H1 (cell line): ENCODE data around the gene FAM111A. TPM values are rescaled to one million over a fixed set of nuclear protein-coding genes. Genes with fewer than 3 reads are reported as not detected.
"Not testable (repeated sequence)": the region's sequence is repeated elsewhere in the genome, so short reads cannot be mapped to it uniquely, and the experiment has no call there.

ENCODE experiments used
- CTCF ChIA-PET: fragments of 300-600 bp; sonication (Branson Sonifier 250); formaldehyde crosslinking; loops from one replicate; lab custom pipeline; 2021; ENCODE audit not compliant: partially characterized antibody; lab: Charles Lee
- POLR2A ChIA-PET: fragments of 300-600 bp; sonication (Branson Sonifier 250); formaldehyde crosslinking; loops from one replicate; lab custom pipeline; 2021; ENCODE audit warnings: inconsistent platforms; ENCODE audit not compliant: partially characterized antibody; lab: Charles Lee
- DNase-seq, 2 experiments: peaks; one replicate each; pipeline versions ENCODE4 v3.0.0 to v3.0.0-alpha.2; 2010 to 2022; ENCODE audit warnings: low spot score in 2 of 2, low read depth in 1 of 2, mixed read lengths in 1 of 2
- FAIRE-seq: peaks from 2 replicates; lab custom pipeline; 2011; peaks lifted over from hg19 to GRCh38; lab: Jason Lieb, UNC
- H2AFZ ChIP-seq: 2 replicates; pipeline ENCODE4 v1.8.1; 2012; ENCODE audit warnings: low read length, inconsistent platforms
- H2AK5ac ChIP-seq: 2 replicates; pipeline ENCODE4 v1.6.1; 2013; ENCODE audit warnings: low read depth, low read length
- H2BK120ac ChIP-seq: replicated peaks from 2 replicates; pipeline ENCODE3; 2013; ENCODE audit warnings: low read depth, low read length, inconsistent platforms
- H2BK12ac ChIP-seq: 2 replicates; pipeline ENCODE4 v1.6.1; 2013; ENCODE audit warnings: low read depth, low read length
- H2BK15ac ChIP-seq: 2 replicates; pipeline ENCODE4 v1.6.1; 2013; ENCODE audit warnings: low read length
- H2BK20ac ChIP-seq: 2 replicates; pipeline ENCODE4 v1.6.1; 2013; ENCODE audit warnings: low read length
- H2BK5ac ChIP-seq: 2 replicates; pipeline ENCODE4 v1.6.1; 2013; ENCODE audit warnings: low read depth, low read length
- H3K14ac ChIP-seq: 2 replicates; pipeline ENCODE4 v1.6.1; 2013; ENCODE audit warnings: inconsistent platforms; ENCODE audit not compliant: insufficient read length
- H3K18ac ChIP-seq: 2 replicates; pipeline ENCODE4 v1.6.1; 2013; ENCODE audit warnings: low read length; ENCODE audit errors: extremely low read depth
- H3K23ac ChIP-seq: 2 replicates; pipeline ENCODE4 v1.6.1; 2013; ENCODE audit warnings: inconsistent platforms; ENCODE audit not compliant: insufficient read length
- H3K23me2 ChIP-seq: 2 replicates; pipeline ENCODE4 v1.6.1; 2013; ENCODE audit warnings: low read depth, low read length
- H3K27ac ChIP-seq: 2 replicates; pipeline ENCODE4 v1.6.1; 2011; ENCODE audit warnings: low read depth, low read length, inconsistent platforms
- H3K27me3 ChIP-seq, 4 experiments: replicated peaks in 1 of 4; 1 replicate in 1 of 4; 2 replicates in 3 of 4; pipeline versions ENCODE4 v1.6.1 to v1.8.1; 2011 to 2013; ENCODE audit warnings: low read length in 3 of 4, mild to moderate bottlenecking in 3 of 4, inconsistent platforms in 2 of 4, mixed read lengths in 2 of 4, moderate library complexity in 1 of 4; ENCODE audit not compliant: control insufficient read depth in 3 of 4, insufficient read depth in 3 of 4; ENCODE audit errors: extremely low read depth in 1 of 4
- H3K36me3 ChIP-seq, 4 experiments: 2 replicates each; pipeline versions ENCODE4 v1.6.1 to v1.8.1; 2011 to 2013; ENCODE audit warnings: mild to moderate bottlenecking in 4 of 4, low read length in 3 of 4, moderate library complexity in 2 of 4, control low read depth in 1 of 4, inconsistent platforms in 1 of 4; ENCODE audit not compliant: insufficient read depth in 4 of 4, control insufficient read depth in 2 of 4
- H3K4ac ChIP-seq: replicated peaks from 2 replicates; pipeline ENCODE3; 2013; ENCODE audit warnings: low read length, low read depth, mixed read lengths, inconsistent platforms; ENCODE audit not compliant: insufficient read length
- H3K4me1 ChIP-seq, 4 experiments: replicated peaks in 1 of 4; 1 replicate in 1 of 4; 2 replicates in 3 of 4; pipeline versions ENCODE4 v1.6.1 to v1.8.1; 2011 to 2013; ENCODE audit warnings: low read length in 3 of 4, inconsistent platforms in 2 of 4, mixed read lengths in 1 of 4; ENCODE audit not compliant: insufficient read depth in 4 of 4, control insufficient read depth in 3 of 4
- H3K4me2 ChIP-seq, 2 experiments: 2 replicates each; pipeline versions ENCODE4 v1.6.1 to v1.8.1; 2011 to 2013; ENCODE audit warnings: low read depth in 2 of 2, low read length in 2 of 2, control low read depth in 1 of 2, inconsistent platforms in 1 of 2, mild to moderate bottlenecking in 1 of 2; ENCODE audit not compliant: insufficient read depth in 1 of 2
- H3K4me3 ChIP-seq, 4 experiments: fragments of 200-600, 300-600 bp in 1 of 4; sonication (generic), shearing (Covaris generic), sonication (Bioruptor Twin) in 1 of 4; 2 replicates each; pipeline versions ENCODE4 v1.5.1 to v1.8.1; 2011 to 2016; ENCODE audit warnings: low read length in 4 of 4, low read depth in 3 of 4, control low read depth in 2 of 4, inconsistent platforms in 2 of 4, mild to moderate bottlenecking in 2 of 4, mixed read lengths in 1 of 4, moderate library complexity in 1 of 4; ENCODE audit not compliant: insufficient read depth in 2 of 4; ENCODE audit errors: extremely low read depth in 1 of 4
- H3K56ac ChIP-seq: replicated peaks from 2 replicates; pipeline ENCODE3; 2013; ENCODE audit warnings: low read depth, mild to moderate bottlenecking, mixed read lengths, low read length, inconsistent platforms; ENCODE audit not compliant: insufficient read length
- H3K79me1 ChIP-seq: 2 replicates; pipeline ENCODE4 v1.6.1; 2013; ENCODE audit warnings: low read depth, low read length, control low read depth
- H3K79me2 ChIP-seq, 2 experiments: 2 replicates each; pipeline versions ENCODE4 v1.6.1 to v1.8.1; 2012 to 2013; ENCODE audit warnings: low read length in 2 of 2, mild to moderate bottlenecking in 2 of 2, inconsistent platforms in 1 of 2; ENCODE audit not compliant: insufficient read depth in 2 of 2, control insufficient read depth in 1 of 2
- H3K9ac ChIP-seq, 4 experiments: replicated peaks in 1 of 4; 1 replicate in 1 of 4; 2 replicates in 3 of 4; pipeline versions ENCODE4 v1.6.1 to v1.8.1; 2011 to 2013; ENCODE audit warnings: low read depth in 3 of 4, low read length in 3 of 4, control low read depth in 2 of 4, mild to moderate bottlenecking in 2 of 4, moderate library complexity in 2 of 4, inconsistent platforms in 1 of 4; ENCODE audit errors: extremely low read depth in 1 of 4
- H3K9me3 ChIP-seq, 2 experiments: 2 replicates each; pipeline versions ENCODE4 v1.6.1 to v1.8.1; 2012 to 2013; ENCODE audit warnings: mild to moderate bottlenecking in 2 of 2, moderate library complexity in 2 of 2, control low read depth in 1 of 2, inconsistent platforms in 1 of 2, low read depth in 1 of 2, low read length in 1 of 2, mixed read lengths in 1 of 2; ENCODE audit not compliant: insufficient read depth in 2 of 2
- H4K20me1 ChIP-seq, 2 experiments: replicated peaks in 1 of 2; 2 replicates each; pipeline versions ENCODE3 to v1.8.1; 2011 to 2013; ENCODE audit warnings: inconsistent platforms in 2 of 2, low read length in 2 of 2, mild to moderate bottlenecking in 1 of 2; ENCODE audit not compliant: insufficient read depth in 2 of 2, control insufficient read depth in 1 of 2
- H4K5ac ChIP-seq: 2 replicates; pipeline ENCODE4 v1.6.1; 2013; ENCODE audit warnings: low read length, low read depth, mixed read lengths, inconsistent platforms; ENCODE audit not compliant: insufficient read length
- H4K8ac ChIP-seq: 2 replicates; pipeline ENCODE4 v1.8.0; 2013; ENCODE audit warnings: mild to moderate bottlenecking, moderate library complexity, low read length, inconsistent platforms; ENCODE audit not compliant: insufficient read depth; ENCODE audit errors: extremely low read depth
- H4K91ac ChIP-seq: replicated peaks from 2 replicates; pipeline ENCODE3; 2013; ENCODE audit warnings: low read length, mixed read lengths, inconsistent platforms; ENCODE audit not compliant: insufficient read length
- CBX5 ChIP-seq: fragments of 300-800, 300-1000 bp; sonication (generic); IDR thresholded peaks from 2 replicates; pipeline ENCODE4 v1.7.1; 2016; ENCODE audit warnings: antibody characterized with exemption, low read length, low read depth
- WGBS, 2 experiments: shearing (Covaris generic) in 1 of 2; methylation state at CpG; one replicate each; pipeline versions ENCODE4 v1.1.6 to v1.1.7; 2013 to 2015; ENCODE audit warnings: low lambda C conversion rate in 2 of 2, mixed read lengths in 2 of 2, inconsistent platforms in 1 of 2, low coverage in 1 of 2, missing lambda C conversion rate in 1 of 2; ENCODE audit not compliant: insufficient replicate concordance in 2 of 2, insufficient coverage in 1 of 2, insufficient read length in 1 of 2; ENCODE audit errors: extremely low coverage in 1 of 2, missing lambda C conversion rate in 1 of 2; 5-methylcytosine and 5-hydroxymethylcytosine counted together
- polyA plus RNA-seq, 7 experiments: library from polyadenylated mRNA; depleted of rRNA in 3 of 7; stranded (reverse) in 5 of 7; unstranded in 2 of 7; fragments of >200 nt in 5 of 7; fragments of 200-250 nt in 2 of 7; gene quantifications; 1 replicate in 5 of 7; 2 replicates in 1 of 7; 4 replicates in 1 of 7; pipeline versions ENCODE4 v1.2.1 to v1.2.3, GENCODE V29; 2011 to 2013; ENCODE audit warnings: missing spikeins in 2 of 7, mixed read lengths in 2 of 7
- total RNA-seq: library from RNA; stranded (reverse); fragmentation: NEBNext Ultra II Directional; extraction: Animal tissue kit (Norgen Biotek cat#: 25700); gene quantifications from 2 replicates; pipeline ENCODE4 v1.2.1, GENCODE V29; 2021

FAM111A gene
- total and polyA plus RNA-seq, 2 of the 8 experiments (the other 6 are each of a cell fraction or from before 2014, with no cell fraction given): 10.2 to 29.9 TPM

DNA sequence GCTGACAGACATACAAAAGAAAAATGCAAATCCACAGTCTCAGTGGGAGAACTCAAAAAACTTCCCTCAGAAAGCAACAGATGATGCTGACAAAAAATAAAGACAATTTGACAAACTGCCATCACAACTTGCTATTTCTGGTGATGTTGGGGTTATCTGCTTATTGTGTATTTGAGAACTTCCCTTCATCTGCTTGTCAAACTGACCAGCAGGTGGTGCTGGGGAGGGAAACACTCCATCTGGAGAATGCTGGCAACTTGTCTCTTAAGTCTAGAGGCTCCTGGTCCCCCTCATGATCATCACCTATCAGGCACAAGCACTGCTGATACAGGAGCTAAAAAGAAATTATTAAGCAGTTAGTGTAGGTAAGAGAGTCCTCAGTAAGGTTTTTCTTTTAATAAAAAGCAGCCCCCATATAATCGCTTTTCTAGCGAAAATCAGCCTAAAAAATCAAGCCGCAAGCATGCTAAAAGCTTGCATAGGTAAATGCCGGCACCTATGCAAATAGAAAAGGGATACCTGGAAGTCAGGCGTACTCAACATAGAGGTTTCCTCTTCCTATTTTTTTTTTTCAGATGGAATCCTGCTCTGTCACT, 45.4 kb upstream of the FAM111A start (continued):
- no peak for TF ChIP-seq CBX5

DNA sequence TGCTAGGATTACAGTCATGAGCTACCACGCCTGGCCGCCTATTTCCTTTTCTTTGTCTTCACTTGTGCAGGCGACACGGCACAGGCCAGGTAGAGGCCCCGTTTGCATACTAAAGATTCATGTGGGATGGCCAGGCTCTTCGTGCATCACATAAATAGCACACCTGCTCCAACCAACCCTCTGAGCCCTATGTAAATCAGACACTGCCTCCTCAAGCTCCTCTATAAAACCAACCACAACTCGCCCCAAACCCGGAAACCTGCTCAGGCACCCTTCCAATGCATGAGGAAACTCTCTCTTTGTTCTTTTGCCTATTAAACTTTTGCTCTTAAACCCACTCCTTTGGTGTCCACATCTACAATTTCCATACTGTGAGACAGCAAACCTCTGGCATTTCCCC, 44.7 kb upstream of the FAM111A start:
- H2BK120ac ChIP-seq, DNase-seq, H3K23ac ChIP-seq, H2BK12ac ChIP-seq, H3K4me2 ChIP-seq, H3K27me3 ChIP-seq, H2BK20ac ChIP-seq, H3K79me1 ChIP-seq, H3K79me2 ChIP-seq, H3K27ac ChIP-seq, H3K9me3 ChIP-seq, H2BK15ac ChIP-seq, FAIRE-seq, H3K23me2 ChIP-seq, H3K4me3 ChIP-seq, H3K9ac ChIP-seq, H3K56ac ChIP-seq, H2AFZ ChIP-seq, H2BK5ac ChIP-seq, H3K14ac ChIP-seq, H2AK5ac ChIP-seq, H3K18ac ChIP-seq, H4K8ac ChIP-seq, H4K91ac ChIP-seq, H4K5ac ChIP-seq, H4K20me1 ChIP-seq, H3K36me3 ChIP-seq, H3K4ac ChIP-seq: not testable (repeated sequence)
- ChIA-PET POLR2A (interaction anchor here (1.1 to 3.5 kb wide), 2 partner anchors 9 to 74 kb away, joined by 3 to 16 read pairs; partner anchors contain the start of genes DTX4 and FAM111B), CTCF (interaction anchor here (0.7 to 2.7 kb wide), 13 partner anchors 8 to 529 kb away, joined by 3 to 16 read pairs (median 3); partner anchors contain the start of gene FAM111B)
- WGBS, 2 experiments: 84% methylated on average over 8 of the region's 8 CpGs; no CpG with 5 or more reads in 1 of the 2 experiments
- peaks cover 0 to 12% (median 11%) of the 10 kb centered on the region in 4 experiments; a peak in 5 of 7 replicates for H3K4me1 ChIP-seq
